Esophagus squamous epithelium (tissue), 4 donors: ENCODE measurements around the gene CATSPERE.

Experiments
- POLR2A ChIP-seq, 4 donors: fragments of 450-650 bp; IDR thresholded peaks; one replicate each; pipeline ENCODE4 v1.6.1; 2017; ENCODE audit warnings: antibody characterized with exemption in 4 of 4, mild to moderate bottlenecking in 4 of 4, moderate library complexity in 3 of 4
- TF ChIP-seq, protein P1 (sequence below), 6 experiments: fragments of 450-650 bp in 4 of 6; fragments of 200-600 bp in 2 of 6; sonication (generic) in 2 of 6; IDR thresholded peaks; one replicate each; pipeline ENCODE4 v1.5.1; 2016 to 2019; ENCODE audit warnings: antibody characterized with exemption in 6 of 6, mild to moderate bottlenecking in 4 of 6, moderate library complexity in 4 of 6

GRCh38 chr1:244436336-244437085, 24.6 kb upstream of the CATSPERE start:
- TF ChIP-seq POLR2A (IDR thresholded peaks at IDR 0.05) = no peak
- TF ChIP-seq, protein P1, sequence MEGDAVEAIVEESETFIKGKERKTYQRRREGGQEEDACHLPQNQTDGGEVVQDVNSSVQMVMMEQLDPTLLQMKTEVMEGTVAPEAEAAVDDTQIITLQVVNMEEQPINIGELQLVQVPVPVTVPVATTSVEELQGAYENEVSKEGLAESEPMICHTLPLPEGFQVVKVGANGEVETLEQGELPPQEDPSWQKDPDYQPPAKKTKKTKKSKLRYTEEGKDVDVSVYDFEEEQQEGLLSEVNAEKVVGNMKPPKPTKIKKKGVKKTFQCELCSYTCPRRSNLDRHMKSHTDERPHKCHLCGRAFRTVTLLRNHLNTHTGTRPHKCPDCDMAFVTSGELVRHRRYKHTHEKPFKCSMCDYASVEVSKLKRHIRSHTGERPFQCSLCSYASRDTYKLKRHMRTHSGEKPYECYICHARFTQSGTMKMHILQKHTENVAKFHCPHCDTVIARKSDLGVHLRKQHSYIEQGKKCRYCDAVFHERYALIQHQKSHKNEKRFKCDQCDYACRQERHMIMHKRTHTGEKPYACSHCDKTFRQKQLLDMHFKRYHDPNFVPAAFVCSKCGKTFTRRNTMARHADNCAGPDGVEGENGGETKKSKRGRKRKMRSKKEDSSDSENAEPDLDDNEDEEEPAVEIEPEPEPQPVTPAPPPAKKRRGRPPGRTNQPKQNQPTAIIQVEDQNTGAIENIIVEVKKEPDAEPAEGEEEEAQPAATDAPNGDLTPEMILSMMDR (IDR thresholded peaks at IDR 0.05) = no peak
